ENCODE data around the gene OGDH. TPM values are rescaled to one million over a fixed set of nuclear protein-coding genes. Genes with fewer than 3 reads are reported as not detected.

OGDH gene
- total RNA-seq, 1 experiment from 2014 or later, result 69.1 TPM

DNA sequence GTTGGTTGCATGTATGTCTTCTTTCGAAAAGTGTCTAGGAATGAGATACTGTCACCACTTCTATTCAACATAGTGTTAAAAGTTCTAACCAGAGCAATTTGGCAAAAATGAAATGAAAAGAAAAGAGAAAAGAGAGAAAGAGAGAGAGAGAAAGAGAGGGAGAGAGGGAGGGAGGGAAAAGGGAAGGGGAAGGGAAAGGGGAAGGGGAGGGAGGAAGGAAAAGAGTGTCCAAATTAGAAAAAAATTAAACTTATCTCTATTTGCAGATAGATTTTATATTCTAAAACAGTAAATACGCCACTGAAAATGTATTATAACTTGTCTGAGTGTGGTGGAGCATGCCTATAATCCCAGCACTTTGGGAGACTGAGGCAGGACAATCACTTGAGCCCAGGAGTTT is 48.9 kb upstream of the OGDH start (continued):
- TF ChIP-seq POLR2AphosphoS5 (IDR thresholded peaks at IDR 0.05; ENCODE audit: low read depth, low read length), result no peak
- TF ChIP-seq SRF (IDR thresholded peaks at IDR 0.05; ENCODE audit: low read depth), result no peak
- no peak for TF ChIP-seq POLR2A (IDR thresholded peaks at IDR 0.05; ENCODE audit: borderline replicate concordance, extremely low read depth, insufficient read depth, insufficient read length)
- TF ChIP-seq TCF7L2 (IDR thresholded peaks at IDR 0.05; ENCODE audit: borderline replicate concordance, extremely low read depth, insufficient read depth, insufficient read length), result no peak
- no peak for TF ChIP-seq SP1 (IDR thresholded peaks at IDR 0.05; ENCODE audit: low read depth)
- TF ChIP-seq EZH2phosphoT487 (IDR thresholded peaks at IDR 0.05; ENCODE audit: borderline replicate concordance), result no peak

DNA sequence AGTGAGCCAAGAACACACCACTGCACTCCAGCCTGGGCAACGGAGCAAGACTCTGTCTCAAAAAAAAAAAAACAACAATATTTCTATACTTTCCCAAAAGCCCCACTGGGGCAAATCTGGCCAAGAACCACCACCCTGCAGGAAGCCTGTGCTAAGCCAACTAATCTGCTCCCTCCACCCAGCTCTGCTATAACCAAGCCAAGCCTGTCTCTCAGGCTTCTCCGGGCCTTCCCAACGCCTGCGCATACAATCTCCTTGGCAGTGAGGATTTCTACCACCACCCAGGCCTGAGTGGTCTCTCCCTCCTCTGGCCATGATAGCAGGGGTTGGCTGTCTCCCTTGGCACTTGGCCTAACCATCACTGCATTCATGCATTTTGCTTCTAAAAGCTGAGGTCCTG is 46.9 kb upstream of the OGDH start:
- intact Hi-C loops (cut with micrococcal nuclease), result no loop called here
- peaks cover 4 to 6% of the 10 kb centered on the region in 2 experiments; a peak in 3 of 4 replicates for H3K36me3 ChIP-seq (ENCODE audit: control insufficient read depth in 1 of 2, insufficient read depth in 2 of 2, low read length in 2 of 2)
- TF ChIP-seq TCF7L2 (IDR thresholded peaks at IDR 0.05; ENCODE audit: borderline replicate concordance, extremely low read depth, insufficient read depth, insufficient read length), result no peak
- no peak for TF ChIP-seq EGR1 (IDR thresholded peaks at IDR 0.05; ENCODE audit: low read depth)
- no peak for TF ChIP-seq SP1 (IDR thresholded peaks at IDR 0.05; ENCODE audit: low read depth)
- TF ChIP-seq CBX3 (IDR thresholded peaks at IDR 0.05; ENCODE audit: low read depth), result no peak
- no peak for TF ChIP-seq YY1 (IDR thresholded peaks at IDR 0.05; ENCODE audit: extremely low read depth, insufficient replicate concordance, low read depth, low read length)
- no peak for TF ChIP-seq EZH2 (IDR thresholded peaks at IDR 0.05)
- H3K27ac ChIP-seq (ENCODE audit: low read depth, low read length), result no peak overlapping the region
- ChIA-PET POLR2A (no interaction called here), RAD21 (ENCODE audit: low non-redundant PET in 1 of 2, low total read pairs in 2 of 2, uncharacterized antibody in 2 of 2, unreplicated experiment in 2 of 2) (no interaction called here), CTCF (no interaction called here)
- no TSS peak for BruUV-seq (replicated peaks)
- H2AFZ ChIP-seq (ENCODE audit: low read depth, low read length, poor library complexity, severe bottlenecking), result no peak overlapping the region
- H3K4me2 ChIP-seq (ENCODE audit: low read length), result no peak overlapping the region
- peaks cover 4% of the 10 kb centered on the region; the same call in 1 of the 2 replicates for H4K20me1 ChIP-seq (ENCODE audit: insufficient read depth)
- H3K27me3 ChIP-seq (ENCODE audit: insufficient read depth, low read length), result no peaks in the 10 kb centered on the region
- H3K79me2 ChIP-seq (ENCODE audit: insufficient read depth, low read length), result no peaks in the 10 kb centered on the region
- no peak overlapping the region for H3K4me3 ChIP-seq (replicated peaks in 1 of 2; ENCODE audit: low read depth in 1 of 2, low read length in 2 of 2)
- H3K4me1 ChIP-seq (ENCODE audit: control insufficient read depth in 1 of 2, insufficient read depth in 2 of 2, low read length in 2 of 2), result peaks cover 11 to 26% of the 10 kb centered on the region in 2 experiments
- H3K9me3 ChIP-seq (ENCODE audit: control insufficient read depth in 1 of 2, insufficient read depth in 1 of 2, low read depth in 1 of 2, low read length in 2 of 2), result no peaks in the 10 kb centered on the region
- H3K9me2 ChIP-seq (ENCODE audit: insufficient read depth), result no peaks in the 10 kb centered on the region
- ATAC-seq (no peak), DNase-seq (ENCODE audit: low read depth, low spot score) (no peak)
- H3K9ac ChIP-seq (ENCODE audit: low read length), result no peak overlapping the region

All from HCT116 (cell line).